ENCODE results near the gene DNASE2B.

The DNASE2B gene, protein sequence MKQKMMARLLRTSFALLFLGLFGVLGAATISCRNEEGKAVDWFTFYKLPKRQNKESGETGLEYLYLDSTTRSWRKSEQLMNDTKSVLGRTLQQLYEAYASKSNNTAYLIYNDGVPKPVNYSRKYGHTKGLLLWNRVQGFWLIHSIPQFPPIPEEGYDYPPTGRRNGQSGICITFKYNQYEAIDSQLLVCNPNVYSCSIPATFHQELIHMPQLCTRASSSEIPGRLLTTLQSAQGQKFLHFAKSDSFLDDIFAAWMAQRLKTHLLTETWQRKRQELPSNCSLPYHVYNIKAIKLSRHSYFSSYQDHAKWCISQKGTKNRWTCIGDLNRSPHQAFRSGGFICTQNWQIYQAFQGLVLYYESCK

DNA sequence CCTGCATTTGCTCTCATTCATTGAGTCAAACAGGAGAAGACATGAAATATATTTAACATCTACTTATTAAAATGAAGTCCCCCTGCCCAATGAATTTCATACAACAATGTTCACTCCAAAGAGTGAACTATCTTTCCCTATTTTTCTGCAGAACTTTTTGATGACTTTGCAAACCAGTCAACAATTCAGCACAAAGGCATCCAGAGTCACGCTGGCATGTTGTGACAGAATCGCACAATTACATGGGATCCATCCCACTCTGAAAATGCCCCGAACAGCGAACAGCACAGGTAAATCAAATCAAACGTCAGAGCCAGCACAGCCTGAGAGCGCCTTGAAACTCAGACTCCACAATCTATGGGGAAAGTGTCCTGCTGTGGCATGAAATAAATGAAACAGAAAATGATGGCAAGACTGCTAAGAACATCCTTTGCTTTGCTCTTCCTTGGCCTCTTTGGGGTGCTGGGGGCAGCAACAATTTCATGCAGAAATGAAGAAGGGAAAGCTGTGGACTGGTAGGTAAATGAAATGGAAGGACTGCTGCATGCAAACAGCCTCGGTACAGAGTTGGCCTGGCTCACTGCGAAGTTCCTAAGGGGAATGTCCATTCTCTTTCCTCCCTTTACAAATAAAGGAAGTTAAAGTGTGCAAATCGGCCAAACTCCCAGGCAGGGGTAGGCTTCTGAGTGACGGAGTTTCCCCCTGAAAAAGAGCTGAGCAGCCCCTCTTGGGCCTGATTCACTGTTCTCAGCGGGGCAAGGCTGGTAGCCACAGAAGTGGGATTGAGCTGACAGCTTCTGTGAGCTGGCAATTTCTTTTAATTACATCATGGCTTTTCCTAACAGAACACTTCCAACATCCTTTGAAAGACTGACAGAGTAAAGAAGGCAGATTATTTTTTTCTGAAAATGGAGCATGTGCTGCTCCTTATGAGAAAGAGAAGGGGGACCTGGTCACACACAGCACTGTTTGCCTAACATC lies at the start of gene DNASE2B:
TSS of gene DNASE2B (plus strand) at position 310 of the 981 bp plus-strand sequence. CDS start at position 391, 81 bp downstream.
- no peak for DNase-seq (ENCODE audit: extremely low read depth, low read depth)
- no peak within 1 kb of the TSS for H3K4me3 ChIP-seq (replicated peaks; ENCODE audit: low read depth, low read length)
- TF ChIP-seq, protein P1, sequence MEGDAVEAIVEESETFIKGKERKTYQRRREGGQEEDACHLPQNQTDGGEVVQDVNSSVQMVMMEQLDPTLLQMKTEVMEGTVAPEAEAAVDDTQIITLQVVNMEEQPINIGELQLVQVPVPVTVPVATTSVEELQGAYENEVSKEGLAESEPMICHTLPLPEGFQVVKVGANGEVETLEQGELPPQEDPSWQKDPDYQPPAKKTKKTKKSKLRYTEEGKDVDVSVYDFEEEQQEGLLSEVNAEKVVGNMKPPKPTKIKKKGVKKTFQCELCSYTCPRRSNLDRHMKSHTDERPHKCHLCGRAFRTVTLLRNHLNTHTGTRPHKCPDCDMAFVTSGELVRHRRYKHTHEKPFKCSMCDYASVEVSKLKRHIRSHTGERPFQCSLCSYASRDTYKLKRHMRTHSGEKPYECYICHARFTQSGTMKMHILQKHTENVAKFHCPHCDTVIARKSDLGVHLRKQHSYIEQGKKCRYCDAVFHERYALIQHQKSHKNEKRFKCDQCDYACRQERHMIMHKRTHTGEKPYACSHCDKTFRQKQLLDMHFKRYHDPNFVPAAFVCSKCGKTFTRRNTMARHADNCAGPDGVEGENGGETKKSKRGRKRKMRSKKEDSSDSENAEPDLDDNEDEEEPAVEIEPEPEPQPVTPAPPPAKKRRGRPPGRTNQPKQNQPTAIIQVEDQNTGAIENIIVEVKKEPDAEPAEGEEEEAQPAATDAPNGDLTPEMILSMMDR (IDR thresholded peaks at IDR 0.05; ENCODE audit: low read depth, low read length, missing control alignments): no peak

DNA sequence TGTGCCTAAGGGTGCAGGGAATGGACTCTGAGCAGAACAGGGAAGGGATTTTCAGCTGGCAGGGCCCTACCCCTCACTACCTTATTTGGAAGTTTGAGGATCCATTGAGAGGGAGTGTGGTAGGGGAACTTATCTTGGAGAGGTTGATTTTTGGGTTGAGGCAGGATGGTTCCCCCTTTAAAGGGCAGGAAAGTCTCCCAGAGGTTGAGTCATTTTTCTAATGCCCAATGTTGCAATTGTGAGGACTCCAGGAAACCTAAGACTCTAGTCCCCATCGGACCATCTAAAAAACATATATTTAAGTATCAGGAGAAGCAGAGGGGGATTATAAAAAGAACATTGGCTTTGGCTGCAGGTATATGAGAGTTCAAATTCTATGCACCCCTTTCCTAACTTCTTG lies 49.5 kb upstream of the DNASE2B start:
- DNase-seq (ENCODE audit: extremely low read depth, low read depth): no peak
- TF ChIP-seq, protein P1 (IDR thresholded peaks at IDR 0.05; ENCODE audit: low read depth, low read length, missing control alignments): no peak
- H3K4me3 ChIP-seq (replicated peaks; ENCODE audit: low read depth, low read length): no peak overlapping the region

DNA sequence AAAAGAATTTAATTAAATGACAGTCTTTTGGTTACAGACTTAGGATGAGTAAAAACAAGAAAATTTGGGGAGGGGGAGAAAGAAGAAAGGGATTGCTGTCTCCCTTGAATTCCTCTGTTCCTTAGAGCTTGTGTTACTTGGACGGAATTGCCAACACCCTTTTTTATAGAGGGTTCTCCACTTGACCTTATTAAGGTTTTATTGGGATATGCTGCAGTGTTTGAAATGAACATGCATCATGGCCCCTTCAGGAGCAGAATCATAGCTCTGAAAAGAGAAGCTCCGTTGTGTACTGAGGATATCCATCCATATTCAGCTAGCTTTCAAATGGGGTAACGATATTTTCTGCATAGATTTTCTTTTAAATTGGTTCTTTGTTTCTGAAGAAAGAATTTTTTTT lies 48.2 kb upstream of the DNASE2B start:
- TF ChIP-seq, protein P1 (IDR thresholded peaks at IDR 0.05; ENCODE audit: low read depth, low read length, missing control alignments): no peak
- no peak overlapping the region for H3K4me3 ChIP-seq (replicated peaks; ENCODE audit: low read depth, low read length)
- DNase-seq (ENCODE audit: extremely low read depth, low read depth): no peak

DNA sequence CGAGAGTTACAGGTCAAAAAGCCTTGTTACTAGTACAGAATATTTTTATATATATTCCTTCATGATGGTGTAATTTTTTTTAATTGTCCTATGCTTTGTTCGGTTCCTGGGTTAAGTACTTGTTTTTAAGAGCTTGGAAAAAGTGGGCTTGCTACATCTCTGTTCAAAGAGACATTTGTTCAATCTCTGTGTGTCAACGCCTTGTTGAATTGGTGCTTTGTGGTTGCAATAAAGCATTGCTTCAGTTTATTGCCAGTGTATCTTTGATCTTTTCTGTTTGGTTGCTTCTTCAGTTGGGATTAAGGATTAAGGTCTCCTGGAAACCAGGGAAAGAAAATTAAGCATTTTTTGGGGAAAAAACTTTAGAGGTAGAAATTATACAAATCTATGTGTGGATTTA lies 47.7 kb upstream of the DNASE2B start:
- TF ChIP-seq, protein P1 (IDR thresholded peaks at IDR 0.05; ENCODE audit: low read depth, low read length, missing control alignments): no peak

DNA sequence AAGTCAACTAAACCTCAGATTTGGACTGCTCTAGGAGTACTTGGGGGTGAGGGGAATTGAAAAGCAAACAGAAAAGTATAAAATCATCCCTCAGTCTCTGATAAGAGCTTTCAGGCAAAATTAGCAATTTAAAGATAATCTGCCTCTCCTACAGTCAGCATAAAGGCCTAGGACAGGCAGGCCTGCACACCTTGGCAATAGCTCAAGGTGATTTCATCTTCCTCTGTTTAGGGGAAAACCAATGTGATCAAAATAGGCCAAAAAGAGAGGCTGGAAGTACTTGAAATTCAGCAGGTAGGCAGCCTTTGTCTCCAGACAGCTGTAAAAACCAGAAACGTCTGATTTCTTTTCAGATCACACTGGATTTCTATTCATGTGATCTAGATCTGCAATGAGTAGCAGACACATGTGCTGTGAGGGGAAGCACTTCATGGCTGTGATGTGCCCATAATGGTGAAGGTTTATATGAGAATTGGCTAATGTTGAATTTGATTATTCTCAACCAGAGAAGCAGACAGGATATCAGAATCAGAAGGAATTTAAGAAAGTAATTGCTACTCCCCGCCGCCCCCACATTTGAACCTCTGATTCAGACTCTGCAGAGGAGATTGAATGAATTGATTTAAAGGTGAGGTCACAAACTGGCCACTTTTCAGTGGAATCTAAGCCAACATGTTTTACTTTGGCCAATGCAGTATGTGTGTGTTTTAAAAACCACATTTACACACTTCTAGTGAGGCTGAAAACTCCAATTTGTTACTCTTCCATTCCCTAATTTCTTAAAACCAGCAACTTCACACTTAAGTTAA lies 45.8 kb upstream of the DNASE2B start:
- no peak overlapping the region for H3K4me3 ChIP-seq (replicated peaks; ENCODE audit: low read depth, low read length)
- TF ChIP-seq, protein P1 (IDR thresholded peaks at IDR 0.05; ENCODE audit: low read depth, low read length, missing control alignments): no peak
- no peak for DNase-seq (ENCODE audit: extremely low read depth, low read depth)

More for the DNA sequence above, 47.7 kb upstream of the DNASE2B start:
- DNase-seq (ENCODE audit: extremely low read depth, low read depth): no peak
- H3K4me3 ChIP-seq (replicated peaks; ENCODE audit: low read depth, low read length): no peak overlapping the region

DNA sequence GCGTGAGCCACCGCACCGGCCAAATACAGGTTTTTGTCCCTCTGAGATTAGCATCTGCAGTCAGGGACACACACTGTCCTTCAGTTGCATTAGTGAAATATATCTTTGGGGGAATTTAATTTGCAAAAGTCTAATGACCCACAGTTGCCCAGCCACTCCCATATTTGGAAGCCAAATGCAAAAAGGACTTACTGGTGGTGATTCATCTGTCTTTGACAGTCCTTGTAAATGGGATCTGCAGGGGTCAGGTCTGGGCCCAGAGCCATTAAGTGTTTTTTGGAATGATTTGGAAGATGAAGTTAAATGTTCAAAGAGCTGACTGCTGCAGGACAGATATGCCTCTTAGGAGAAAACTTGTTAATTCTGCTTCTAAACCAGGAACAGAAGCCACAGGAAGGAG lies 44.6 kb upstream of the DNASE2B start:
- TF ChIP-seq, protein P1 (IDR thresholded peaks at IDR 0.05; ENCODE audit: low read depth, low read length, missing control alignments): no peak
- no peak overlapping the region for H3K4me3 ChIP-seq (replicated peaks; ENCODE audit: low read depth, low read length)
- no peak for DNase-seq (ENCODE audit: extremely low read depth, low read depth)
